ENCODE measurements around the gene ING5. TPM values are rescaled to one million over a fixed set of nuclear protein-coding genes. Genes with fewer than 3 reads are reported as not detected.
"Not testable (repeated sequence)": the region's sequence is repeated elsewhere in the genome, so short reads cannot be mapped to it uniquely, and the experiment has no call there.

Gene ING5
- total RNA-seq, 1 donor from 2014 or later, result 32.4 TPM

DNA sequence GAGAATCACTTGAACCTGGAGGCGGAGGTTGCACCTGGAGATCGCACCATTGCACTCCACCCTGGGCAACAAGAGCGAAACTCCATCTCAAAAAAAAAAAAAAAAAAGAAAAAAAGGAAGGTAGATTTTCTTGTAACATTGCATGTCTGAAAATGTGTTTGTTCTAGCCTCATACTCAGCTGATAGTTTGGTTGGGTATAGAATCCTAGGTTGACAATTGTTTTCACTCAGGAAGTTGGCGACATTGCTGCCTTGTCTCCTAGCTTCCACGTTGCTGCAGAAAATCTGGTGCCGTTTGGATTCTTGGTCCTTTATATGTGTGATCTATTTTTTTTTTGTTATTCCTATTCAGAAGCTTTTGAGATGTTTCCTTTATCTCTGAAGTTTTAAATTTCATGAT lies 4.7 kb downstream of the ING5 start:
- no peak for DNase-seq

DNA sequence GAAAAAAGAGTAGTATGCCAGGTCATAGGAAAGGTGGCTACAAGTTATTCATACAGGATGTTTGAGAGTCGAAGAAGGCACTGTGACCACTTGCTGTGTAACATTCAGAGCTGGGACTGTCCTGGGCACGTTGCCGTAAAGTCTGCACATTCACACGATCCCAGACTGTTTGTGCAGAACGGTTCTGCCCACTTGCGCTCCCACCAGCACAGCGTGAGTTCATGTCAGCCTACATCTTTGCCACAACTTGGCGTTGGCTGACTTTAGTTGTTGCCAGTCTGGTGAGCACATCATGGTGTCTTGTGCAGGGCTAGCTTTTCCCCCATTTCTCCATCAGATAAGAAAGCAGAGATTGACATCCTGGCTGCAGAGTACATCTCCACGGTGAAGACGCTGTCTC lies 7.0 kb downstream of the ING5 start:
- DNase-seq, result no peak

DNA sequence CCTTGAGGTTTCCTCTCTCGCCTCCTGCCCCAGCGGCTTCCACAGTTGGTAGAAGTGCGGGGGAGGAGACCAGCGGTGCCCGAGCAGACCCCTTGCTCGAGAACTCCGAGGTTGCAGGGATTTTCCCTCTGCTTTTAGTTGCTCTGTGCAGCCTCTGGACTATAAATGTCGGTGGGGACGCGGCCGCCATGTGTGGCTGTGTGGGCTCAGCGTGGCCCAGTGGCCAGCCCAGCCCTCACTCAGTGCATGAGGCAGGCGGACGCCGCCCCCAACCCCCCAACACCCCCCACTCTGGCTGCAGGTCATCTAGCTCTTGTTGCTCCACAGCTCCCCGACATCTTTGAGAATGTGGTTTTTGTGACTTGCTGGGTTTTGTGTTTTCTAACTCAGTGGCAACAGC lies 17.3 kb downstream of the ING5 start:
- DNase-seq, result no peak

DNA sequence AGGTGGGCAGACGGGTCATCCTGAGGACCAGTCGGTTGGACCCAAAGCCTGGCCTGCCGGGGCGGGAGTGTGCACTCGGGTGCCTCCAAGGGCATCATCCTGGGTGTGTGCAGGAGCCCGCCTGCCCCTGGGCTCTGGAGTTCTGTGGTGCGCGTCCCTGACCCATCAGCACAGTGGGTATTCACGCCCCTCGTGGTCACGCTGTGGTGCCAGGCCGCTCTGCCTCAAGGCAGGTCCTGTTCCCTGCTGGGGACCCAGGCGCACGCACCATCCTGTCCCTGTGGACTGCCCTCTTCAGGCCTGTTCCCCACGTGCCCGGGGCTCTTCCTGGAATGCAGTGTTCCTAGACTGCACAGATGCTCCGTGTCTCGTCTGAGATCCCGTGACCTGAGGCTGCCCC lies 18.3 kb downstream of the ING5 start:
- no peak for DNase-seq

DNA sequence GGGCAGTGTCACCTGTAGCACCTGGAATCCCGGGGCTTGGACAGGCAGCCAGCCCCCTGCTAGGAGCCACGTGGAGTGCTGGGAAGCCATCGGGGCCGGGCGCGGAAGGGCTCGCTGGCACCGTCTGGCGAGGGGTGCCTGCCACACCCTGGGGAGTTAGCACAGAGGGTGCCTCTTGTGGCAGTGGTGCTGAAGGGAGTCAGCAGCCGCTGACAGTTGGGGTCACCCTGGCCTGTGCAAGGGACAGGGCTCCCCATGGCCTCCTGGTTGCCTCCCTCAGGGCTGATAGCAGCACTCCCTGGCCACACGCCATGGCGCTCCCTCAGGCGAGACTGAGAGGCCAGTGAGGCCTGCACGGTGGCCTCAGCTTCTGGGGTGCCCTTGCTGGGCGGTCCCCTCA lies 18.7 kb downstream of the ING5 start:
- DNase-seq, result no peak

DNA sequence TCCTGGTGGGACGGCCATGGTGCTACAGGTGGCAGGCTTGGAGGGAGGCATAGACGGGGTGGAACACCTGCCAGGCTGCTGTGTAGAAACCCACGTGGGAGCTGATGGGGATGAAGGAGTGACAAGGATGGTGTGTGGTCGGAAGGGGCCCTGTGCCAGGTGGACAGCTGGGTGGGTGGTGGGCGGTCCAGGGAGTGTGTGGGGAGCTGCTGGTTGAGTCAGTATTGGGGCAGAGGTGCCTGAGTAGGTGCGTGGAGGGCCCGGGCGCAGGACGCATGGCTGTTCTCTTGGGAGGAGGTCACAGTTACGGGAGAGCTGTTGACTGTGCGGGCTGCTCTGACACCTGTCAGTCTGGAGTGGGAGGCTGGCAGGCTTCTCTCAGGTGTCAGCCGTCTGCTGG lies 20.0 kb downstream of the ING5 start:
- no peak for DNase-seq

DNA sequence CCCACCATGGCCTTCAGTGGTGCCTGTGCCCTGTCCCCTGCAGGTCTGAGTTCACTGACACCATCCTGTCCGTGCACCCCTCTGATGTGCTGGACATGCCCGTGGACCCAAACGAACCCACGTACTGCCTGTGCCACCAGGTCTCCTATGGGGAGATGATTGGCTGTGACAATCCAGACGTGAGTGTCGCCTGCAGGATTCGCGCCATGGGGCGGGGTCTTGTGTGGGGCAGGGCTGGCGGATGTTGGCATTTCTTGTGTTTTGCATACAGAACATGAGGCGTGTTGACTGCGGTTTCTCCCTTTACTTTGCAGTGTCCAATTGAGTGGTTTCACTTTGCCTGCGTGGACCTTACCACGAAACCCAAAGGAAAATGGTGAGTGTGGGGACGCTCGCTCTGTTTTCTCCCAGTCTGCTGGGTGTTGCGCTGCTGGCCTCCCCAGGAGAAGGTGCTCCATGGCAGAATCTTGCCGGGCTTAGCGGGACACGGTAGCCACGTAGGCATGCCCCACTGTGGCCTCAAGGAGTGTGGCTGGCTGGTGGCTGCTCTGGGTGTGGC lies 21.1 kb downstream of the ING5 start:
- DNase-seq, result no peak

DNA sequence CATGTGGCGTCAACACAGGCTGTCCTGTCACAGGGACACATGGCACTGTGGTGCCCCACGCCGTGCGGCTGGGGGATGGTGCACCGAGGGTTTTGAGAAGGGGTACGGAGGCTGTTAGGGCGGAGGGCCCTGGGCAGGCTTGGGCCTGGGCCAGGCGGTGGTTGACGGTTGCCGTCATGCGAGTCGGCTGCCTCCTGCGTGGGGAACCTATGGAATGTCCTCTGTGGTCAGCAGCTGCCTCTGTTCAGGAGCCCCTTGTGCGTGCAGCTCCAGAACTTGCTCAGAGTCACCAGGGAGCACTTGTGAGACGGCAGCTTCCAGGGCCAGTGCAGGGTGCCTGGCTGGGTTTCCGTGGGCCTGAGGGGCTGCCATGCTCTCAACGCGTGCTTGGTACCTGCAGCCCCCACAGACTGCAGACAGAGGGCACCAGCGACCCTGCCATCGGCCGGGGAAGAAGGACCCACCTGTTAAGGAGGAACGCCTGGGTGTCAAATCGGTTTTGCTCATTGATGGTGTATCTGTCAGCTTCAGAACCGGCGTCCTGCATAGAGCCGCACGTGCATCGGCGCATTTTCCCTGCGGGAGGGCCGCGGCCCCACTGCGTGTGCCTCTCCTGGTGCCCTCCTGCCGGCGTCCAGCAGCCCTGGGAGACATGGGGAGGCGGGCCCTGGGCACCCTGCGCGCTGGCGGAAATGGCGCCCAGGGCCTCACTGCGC lies 22.6 kb downstream of the ING5 start:
- no peak for DNase-seq

DNA sequence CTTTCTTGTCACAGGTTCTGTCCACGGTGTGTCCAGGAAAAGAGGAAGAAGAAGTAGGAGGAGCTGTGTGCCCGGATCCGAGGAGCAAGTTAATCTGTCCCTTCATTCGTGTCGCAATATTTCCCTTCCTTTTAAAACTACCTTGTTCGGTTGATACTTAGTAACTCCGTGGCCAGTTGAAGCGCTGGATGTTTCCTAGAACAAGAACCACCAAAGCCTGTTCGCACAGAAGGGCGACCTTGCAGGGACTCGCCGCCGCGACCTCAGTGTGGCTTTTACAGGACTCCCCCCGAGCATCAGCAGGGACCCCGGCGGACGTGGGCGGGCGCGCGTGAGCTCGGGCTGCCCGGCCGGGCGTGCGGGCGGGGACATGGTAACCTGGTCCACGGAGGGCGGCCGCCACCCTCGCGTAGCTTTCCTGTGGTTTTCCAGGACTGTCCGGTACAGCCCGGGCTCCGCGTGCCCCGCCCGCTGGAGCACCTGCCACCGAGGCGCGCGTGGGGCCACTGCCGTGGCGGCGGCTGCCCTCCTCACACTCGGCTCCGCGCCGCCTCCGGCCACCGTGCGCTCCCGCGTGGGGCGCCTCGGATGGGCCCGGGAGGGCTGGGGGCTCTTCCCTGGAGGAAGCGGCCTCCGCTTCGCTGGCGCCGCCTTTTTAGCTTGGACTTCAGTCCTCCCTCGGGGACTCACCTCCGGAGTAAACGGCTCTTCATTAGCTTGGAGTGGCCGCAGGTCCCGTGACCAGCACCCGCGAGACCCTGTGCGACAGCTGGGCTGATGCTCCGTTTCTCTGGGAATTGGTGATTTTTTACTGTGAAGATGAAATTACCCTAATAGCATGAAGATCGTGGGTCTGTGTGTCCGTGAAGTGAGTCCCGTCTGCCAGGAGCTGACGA lies 23.4 kb downstream of the ING5 start:
- DNase-seq, result no peak

DNA sequence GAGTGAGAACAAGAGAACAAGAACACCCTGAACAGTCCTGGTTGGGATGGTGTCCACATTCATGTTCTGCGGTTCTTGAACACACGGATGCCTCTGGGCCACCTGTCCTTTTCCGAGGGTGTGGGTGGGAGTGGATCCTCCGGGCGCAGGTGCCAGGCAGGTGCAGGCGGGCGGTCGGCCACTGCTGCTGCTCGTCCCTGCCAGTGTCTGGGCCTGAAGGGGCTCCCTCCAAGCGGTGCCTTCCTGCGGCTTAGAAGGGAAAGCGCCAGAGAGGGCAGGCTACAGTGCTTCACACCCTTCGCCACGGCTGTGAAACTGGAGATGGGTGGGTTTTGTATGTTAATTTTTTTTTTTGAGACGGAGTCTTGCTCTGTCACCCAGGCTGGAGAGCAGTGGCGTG lies 24.6 kb downstream of the ING5 start:
- DNase-seq, result no peak

DNA sequence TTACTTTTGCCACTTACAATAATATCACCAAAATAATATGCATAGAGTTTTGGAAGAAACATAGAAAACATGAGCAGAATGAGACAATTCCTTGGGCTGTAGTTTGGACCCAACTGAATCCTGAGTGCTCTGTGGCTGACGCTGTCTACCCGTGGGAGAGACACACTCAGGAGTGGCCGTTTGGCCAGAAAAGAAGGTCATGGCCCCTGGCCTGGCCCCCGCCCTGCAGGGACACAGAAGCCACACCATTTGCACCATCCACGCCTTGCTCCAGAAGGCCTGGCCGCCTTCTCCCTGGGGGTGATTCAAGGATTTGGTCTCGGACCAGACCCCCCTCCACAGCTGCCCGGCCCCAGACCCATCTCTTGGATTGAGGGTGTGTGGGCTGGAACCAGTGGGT lies 26.2 kb downstream of the ING5 start:
- DNase-seq, result no peak

DNA sequence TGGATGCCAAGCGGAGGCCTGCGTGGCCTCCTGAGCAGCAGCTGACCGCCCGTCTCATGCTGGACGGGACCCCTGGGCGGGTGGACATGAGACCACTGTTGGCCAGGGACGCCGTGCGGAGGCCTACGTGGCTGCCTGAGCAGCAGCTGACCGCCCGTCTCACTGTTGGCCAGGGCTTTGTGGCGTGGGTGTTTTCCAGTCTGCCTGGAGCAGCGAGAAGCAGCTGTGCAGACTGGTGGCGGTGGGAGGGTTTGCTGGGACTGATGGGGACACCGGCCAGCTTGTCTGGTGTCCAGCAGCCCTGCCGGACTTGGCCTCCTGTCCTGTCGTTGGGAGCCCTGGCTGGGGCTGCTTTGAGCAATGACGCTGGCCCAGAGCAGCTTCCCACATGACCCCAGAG lies 26.8 kb downstream of the ING5 start:
- DNase-seq, result no peak

DNA sequence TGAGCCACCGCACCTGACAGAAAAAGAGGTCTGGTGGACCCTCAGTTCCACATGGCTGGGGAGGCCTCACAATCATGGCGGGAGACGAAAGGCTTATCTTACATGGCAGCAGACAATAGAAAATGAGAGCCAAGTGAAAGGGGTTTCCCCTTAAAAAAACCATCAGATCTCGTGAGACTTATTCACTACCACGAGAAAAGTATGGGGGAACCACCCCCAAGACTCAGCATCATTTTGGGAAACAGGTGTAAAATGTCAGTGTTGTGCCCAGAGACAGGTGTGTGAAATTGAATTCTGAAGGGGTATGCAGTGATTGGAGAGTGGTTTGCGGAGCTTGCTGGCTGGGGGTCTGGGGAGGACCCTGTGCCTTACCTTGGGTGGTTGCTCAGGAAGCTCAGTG lies 28.0 kb downstream of the ING5 start:
- no peak for DNase-seq

DNA sequence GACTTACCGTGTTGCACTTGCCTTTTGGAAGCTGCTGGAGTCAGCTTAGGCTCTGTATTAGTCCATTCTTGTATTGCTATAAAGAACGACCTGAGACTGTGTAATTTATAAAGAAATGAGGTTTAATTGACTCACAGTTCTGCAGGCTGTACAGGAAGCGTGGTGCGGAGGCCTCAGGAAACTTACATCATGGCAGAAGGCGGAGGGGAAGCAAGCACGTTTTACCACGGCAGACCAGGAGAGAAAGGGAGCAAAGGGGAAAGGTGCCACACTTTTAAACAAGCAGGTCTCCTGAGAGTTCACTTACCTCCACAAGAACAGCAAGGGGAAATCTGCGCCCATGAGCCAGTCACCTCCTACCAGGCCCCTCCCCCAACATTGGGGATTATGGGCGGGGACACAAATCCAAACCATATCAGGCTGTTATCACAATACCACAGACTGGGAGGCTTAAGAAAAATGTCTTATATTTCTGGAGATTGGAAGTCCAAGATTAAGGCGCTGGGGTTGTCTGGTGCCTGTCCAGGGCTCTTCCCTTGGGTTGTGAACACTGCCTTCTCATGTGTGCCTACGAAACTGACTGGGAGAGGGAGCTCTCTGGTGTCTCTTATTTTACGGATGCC lies 28.9 kb downstream of the ING5 start:
- DNase-seq, result no peak

DNA sequence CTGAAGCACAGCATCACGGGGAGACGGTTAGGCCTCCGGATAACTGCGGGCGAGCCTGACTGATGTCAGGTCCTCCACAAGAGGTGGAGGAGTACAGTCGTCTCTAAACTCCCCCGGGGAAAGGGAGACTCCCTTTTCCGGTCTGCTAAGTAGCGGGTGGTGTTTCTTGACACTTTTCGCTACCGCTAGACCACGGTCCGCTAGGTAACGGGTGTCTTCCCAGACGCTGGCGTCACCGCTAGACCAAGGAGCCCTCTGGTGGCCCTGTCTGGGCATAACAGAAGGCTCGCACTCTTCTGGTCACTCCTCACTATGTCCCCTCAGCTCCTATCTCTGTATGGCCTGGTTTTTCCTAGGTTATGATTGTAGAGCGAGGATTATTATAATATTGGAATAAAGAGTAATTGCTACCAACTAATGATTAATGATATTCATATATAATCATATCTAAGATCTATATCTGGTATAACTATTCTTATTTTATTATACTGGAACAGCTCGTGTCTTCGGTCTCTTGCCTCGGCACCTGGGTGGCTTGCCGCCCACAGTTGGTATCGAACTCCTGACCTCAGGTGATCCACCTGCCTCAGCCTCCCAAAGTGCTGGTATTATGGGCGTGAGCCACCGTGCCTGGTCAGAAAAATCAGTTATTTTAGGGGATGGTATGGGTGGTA lies 30.8 kb downstream of the ING5 start:
- DNase-seq, result not testable (repeated sequence)

DNA sequence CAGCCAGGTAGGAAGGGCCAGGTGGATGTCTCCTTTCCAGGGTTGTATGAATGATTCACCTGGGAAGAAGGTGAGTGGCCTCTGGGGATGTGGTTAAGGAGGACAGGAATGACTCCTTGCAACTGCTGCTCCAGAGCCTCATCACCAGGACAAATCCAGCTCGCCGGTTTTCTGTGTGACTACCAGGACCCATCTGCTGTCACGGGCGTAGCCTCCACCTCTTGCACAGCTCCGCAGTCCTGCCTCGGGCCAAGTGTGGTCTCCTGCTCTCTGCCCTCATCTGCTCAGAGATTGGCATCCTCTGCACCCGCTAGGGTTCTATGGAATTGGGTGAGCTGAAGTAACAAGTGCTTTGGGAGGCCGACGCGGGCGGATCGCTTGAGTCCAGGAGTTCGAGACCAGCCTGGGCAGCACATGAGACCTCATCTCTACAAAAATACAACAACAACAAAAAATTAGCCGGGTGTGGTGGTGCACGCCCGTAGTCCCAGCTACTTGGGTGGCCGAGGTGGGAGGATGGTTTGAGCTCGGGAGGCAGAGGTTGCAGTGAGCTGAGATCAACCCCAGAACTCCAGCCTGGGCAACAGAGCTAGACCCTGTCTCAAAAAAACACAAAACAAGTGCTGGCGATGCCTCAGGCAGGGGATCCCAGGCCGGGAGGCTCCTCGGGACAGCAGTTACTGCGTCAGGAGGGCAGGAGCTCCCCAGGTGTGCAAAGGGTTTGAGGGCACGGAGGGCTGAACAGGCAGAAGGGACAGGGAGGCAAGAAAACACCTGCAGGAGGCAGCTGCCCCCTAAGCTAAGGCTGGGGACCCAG lies 31.8 kb downstream of the ING5 start:
- no peak for DNase-seq

DNA sequence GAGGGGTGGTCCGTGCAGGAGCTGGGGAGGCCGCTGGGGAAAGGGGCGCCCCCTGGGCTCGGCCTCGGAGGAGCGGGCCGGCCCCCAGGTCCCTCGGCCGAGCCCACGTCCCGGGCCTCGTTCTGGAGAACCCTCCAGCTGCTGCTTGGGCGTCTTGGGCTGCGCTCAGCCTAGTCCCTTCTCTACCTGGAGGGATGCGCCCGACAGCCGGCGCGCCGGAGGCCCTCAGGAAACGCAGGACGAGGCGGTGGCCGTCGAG lies 32.3 kb downstream of the ING5 start:
- no peak for DNase-seq

DNA sequence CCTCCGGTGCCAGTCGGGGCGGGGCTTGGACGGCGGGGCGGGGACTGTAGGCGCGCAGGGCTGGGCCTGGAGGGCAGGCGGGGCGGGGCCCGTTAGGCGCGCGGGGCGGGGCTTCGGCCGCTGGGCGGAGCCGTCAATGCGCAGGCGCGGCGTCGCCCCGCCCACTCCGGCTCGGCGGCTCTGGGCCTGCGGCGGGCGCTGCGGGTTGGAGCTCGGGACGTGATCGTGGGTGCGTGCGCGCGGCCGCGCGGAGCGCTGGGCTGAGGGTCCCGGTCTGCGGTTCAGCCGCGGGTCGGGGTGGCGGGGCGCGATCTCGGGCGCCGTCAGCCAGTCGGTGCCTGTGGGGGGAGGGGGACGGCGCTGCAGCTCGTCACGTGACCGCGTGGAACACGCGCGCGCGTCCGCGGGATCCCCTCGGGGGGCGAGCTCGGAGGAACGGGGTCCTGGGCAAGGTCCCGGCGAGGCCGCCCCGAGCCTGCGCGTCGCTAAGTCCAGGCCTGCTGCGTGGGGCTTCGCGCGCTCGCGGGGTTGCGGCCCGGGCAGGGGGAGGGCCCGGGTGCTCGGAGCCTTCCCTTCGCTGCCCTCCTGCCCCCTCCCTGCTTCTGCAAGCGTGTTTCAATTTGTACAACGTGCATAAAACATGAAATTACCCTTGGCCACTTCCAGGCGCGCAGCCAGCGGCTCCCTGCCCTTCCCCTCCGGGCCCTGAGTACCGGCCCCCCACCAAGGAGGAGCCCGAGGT lies 32.8 kb downstream of the ING5 start, which contains the start of gene D2HGDH:
Gene D2HGDH (plus strand): TSS at position 164 of the 742 bp plus-strand sequence. CDS start 595 bp downstream, outside the sequence.
- peak; percentile 69 for DNase-seq

DNA sequence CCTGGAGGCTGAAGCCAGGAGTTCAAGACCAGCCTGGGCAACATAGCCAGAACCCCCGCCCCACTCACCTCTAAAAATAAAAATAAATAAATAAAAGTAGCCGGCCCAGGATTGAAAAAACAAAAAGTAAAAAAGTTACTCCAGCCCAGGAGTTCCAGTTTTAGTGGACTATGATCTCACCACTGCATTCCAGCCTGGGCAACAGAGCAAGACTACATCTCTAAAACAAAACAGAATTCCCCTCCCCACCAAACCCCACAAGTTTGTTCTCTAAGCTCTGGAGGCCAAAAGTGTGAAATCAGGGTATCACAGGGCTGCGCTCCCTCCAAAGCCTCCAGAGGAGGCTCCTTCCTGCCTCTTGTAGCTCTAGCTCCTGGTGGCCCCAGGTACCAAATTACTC lies 34.3 kb downstream of the ING5 start:
- DNase-seq, result no peak

DNA sequence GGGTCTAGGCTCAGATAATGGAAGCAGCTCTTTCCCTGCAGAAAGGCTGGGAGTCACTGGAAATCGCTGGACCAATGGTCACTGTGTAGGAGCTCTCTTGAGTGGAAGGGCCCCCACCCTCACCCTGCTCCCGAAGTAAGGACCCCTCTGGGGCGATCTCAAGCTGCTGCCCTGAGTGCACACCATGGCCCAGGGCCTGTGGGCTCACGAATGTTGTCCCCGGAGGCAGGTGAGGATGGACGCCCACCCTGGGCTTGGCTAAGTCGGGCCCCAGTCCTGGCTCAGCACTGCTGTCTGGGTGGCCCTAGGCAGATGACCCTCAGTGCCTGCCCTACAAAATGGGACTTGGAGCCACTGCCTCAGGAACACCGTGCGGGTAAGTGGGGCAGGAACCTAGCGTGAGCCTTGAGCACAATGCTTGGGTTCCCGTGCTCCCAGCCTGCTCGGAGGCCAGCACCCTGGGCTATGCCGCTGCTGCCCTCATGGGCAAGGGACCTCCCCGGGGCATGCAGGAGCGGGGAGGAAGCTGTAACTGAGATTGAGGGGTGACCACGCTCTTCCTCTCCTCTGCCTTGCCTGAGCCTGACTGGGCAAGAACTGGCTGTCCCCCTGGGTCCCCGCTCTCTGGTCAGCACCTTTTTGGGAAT lies 36.3 kb downstream of the ING5 start:
- DNase-seq, result no peak
